Measurements from ENCODE around the gene CRYBG3.

CRYBG3 gene

GRCh38 chr3:97938444-97938843 lies 116.6 kb downstream of the CRYBG3 start:
- Histone ChIP-seq H3K36me3 (ENCODE audit: insufficient read depth, low read length) (peaks cover 73% of the 10 kb centered on the region), H3K27me3 (ENCODE audit: insufficient read depth, low read length, poor library complexity) (no peaks in the 10 kb centered on the region), H3K79me2 (ENCODE audit: insufficient read depth, low read length) (no peaks in the 10 kb centered on the region), H3K4me2 (ENCODE audit: insufficient read depth, low read length) (no peak overlapping the region), H3K4me3 (ENCODE audit: low read depth in 1 of 2, low read length in 2 of 2) (no peak overlapping the region), H2AFZ (ENCODE audit: low read depth, low read length) (no peak overlapping the region), H3K4me1 (ENCODE audit: insufficient read depth, low read length) (no peaks in the 10 kb centered on the region), H4K20me1 (ENCODE audit: insufficient read depth, low read length) (no peaks in the 10 kb centered on the region), H3K9me3 (ENCODE audit: insufficient read depth, low read length, severe bottlenecking) (no peaks in the 10 kb centered on the region), H3K27ac (ENCODE audit: low read length) (no peak overlapping the region), H3K9ac (ENCODE audit: low read depth, low read length) (no peak overlapping the region)
- ATAC-seq (ENCODE audit: insufficient read depth, low read depth) (no peak), DNase-seq (no peak)
- TF ChIP-seq CTCF (IDR thresholded peaks at IDR 0.05; ENCODE audit: borderline replicate concordance, extremely low read depth, low read length, poor library complexity, severe bottlenecking): no peak
- TF ChIP-seq EZH2 (IDR thresholded peaks at IDR 0.05; ENCODE audit: borderline replicate concordance, low read depth, low read length, severe bottlenecking): no peak

- Histone ChIP-seq H2AFZ (ENCODE audit: low read depth, low read length) (no peak overlapping the region), H4K20me1 (ENCODE audit: insufficient read depth, low read length) (no peaks in the 10 kb centered on the region), H3K9ac (ENCODE audit: low read depth, low read length) (no peak overlapping the region), H3K4me3 (ENCODE audit: low read depth in 1 of 2, low read length in 2 of 2) (no peak overlapping the region), H3K27ac (ENCODE audit: low read length) (no peak overlapping the region), H3K27me3 (ENCODE audit: insufficient read depth, low read length, poor library complexity) (no peaks in the 10 kb centered on the region), H3K9me3 (ENCODE audit: insufficient read depth, low read length, severe bottlenecking) (no peaks in the 10 kb centered on the region), H3K79me2 (ENCODE audit: insufficient read depth, low read length) (no peaks in the 10 kb centered on the region), H3K4me1 (ENCODE audit: insufficient read depth, low read length) (no peaks in the 10 kb centered on the region), H3K36me3 (ENCODE audit: insufficient read depth, low read length) (peaks cover 76% of the 10 kb centered on the region), H3K4me2 (ENCODE audit: insufficient read depth, low read length) (no peak overlapping the region)
- TF ChIP-seq EZH2 (IDR thresholded peaks at IDR 0.05; ENCODE audit: borderline replicate concordance, low read depth, low read length, severe bottlenecking) (no peak), CTCF (IDR thresholded peaks at IDR 0.05; ENCODE audit: borderline replicate concordance, extremely low read depth, low read length, poor library complexity, severe bottlenecking) (no peak)
- no peak for ATAC-seq (ENCODE audit: insufficient read depth, low read depth)
- no peak for DNase-seq
Measured at GRCh38 chr3:97939401-97939800, 117.6 kb downstream of the CRYBG3 start.

GRCh38 chr3:97940034-97940433 lies 118.2 kb downstream of the CRYBG3 start:
- no peak overlapping the region for H3K9ac ChIP-seq (ENCODE audit: low read depth, low read length)
- no peaks in the 10 kb centered on the region for H3K79me2 ChIP-seq (ENCODE audit: insufficient read depth, low read length)
- no peak overlapping the region for H3K4me3 ChIP-seq (ENCODE audit: low read depth in 1 of 2, low read length in 2 of 2)
- H3K27me3 ChIP-seq (ENCODE audit: insufficient read depth, low read length, poor library complexity): no peaks in the 10 kb centered on the region
- no peak overlapping the region for H3K4me2 ChIP-seq (ENCODE audit: insufficient read depth, low read length)
- H2AFZ ChIP-seq (ENCODE audit: low read depth, low read length): no peak overlapping the region
- H4K20me1 ChIP-seq (ENCODE audit: insufficient read depth, low read length): no peaks in the 10 kb centered on the region
- H3K9me3 ChIP-seq (ENCODE audit: insufficient read depth, low read length, severe bottlenecking): no peaks in the 10 kb centered on the region
- peak; percentile 67; the same call in 2 of the 3 replicates for ATAC-seq (ENCODE audit: insufficient read depth, low read depth)
- no peaks in the 10 kb centered on the region for H3K4me1 ChIP-seq (ENCODE audit: insufficient read depth, low read length)
- peaks cover 80% of the 10 kb centered on the region for H3K36me3 ChIP-seq (ENCODE audit: insufficient read depth, low read length)
- no peak overlapping the region for H3K27ac ChIP-seq (ENCODE audit: low read length)
- DNase-seq: no peak
- TF ChIP-seq EZH2 (IDR thresholded peaks at IDR 0.05; ENCODE audit: borderline replicate concordance, low read depth, low read length, severe bottlenecking) (no peak), CTCF (IDR thresholded peaks at IDR 0.05; ENCODE audit: borderline replicate concordance, extremely low read depth, low read length, poor library complexity, severe bottlenecking) (peak; percentile 51)
